HG03460 (cell line): Measurements from ENCODE around the gene VWA5B1.

ENCODE experiments used
- ATAC-seq: cut with Tn5 transposase; IDR thresholded peaks from one replicate; pipeline ENCODE4 v1.9.1; 2021; ENCODE audit not compliant: unreplicated experiment

VWA5B1 gene

GRCh38 chr1:20382711-20383110 is 92.0 kb downstream of the VWA5B1 start:
- ATAC-seq = no peak

DNA sequence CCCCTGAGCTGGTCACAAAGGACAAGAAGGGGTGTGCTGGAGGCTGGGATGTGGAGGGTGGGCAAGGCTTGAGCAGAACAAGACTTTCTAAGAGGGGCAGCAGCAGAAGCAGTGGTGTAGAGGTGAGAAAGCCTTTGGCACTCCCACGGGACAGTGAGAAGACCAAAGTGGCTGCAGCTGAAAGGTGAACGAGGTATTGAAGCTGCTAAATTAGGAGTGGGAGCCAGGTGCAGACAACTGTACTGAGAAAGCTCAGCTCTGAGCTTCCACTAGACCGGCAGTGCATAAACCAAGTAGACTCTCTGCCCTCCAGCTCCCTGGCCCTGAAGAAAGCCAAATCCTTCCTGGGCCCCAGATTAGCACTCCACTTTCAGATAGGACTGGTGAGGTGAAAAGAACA is 93.0 kb downstream of the VWA5B1 start:
- ATAC-seq = no peak

- no peak for ATAC-seq
These were observed 95.0 kb downstream of the VWA5B1 start for GRCh38 chr1:20385630-20386029.

DNA sequence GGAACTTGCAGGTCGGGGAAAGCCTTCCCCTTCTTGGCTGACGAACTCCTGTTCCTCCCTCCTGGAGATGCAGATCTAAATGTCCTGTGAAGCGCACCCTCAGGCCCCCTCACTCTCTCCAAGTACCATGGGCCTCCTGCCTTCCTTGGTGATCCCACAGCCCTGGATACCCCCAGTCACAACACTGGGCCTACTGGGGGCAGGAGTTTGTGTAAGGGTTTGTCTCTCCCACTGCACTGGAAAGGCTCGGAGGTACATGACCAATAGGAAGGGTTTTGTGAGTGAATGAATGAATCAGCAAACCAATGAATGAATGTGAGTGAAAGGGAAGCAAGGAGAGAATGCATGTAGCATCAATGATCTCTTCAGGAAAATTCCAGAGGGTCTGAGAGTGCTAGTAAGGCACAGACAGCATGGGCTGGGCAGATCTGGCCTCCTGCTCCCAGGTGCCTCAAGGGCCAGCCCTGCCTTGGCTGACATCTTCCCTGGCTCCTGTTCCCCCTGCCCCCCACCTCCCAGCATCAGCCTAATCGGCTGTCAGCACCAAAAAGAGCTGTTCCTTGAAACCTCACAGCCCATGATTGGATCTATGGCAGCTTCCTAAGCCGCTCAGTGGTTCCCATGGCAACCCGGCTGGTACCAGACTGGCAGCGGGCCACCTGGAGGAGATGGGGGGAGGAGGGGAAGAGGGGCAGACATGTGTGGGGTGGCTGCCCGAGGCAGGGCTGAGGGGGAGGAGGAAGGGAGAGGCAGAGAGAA is 95.8 kb downstream of the VWA5B1 start:
- ATAC-seq = no peak

DNA sequence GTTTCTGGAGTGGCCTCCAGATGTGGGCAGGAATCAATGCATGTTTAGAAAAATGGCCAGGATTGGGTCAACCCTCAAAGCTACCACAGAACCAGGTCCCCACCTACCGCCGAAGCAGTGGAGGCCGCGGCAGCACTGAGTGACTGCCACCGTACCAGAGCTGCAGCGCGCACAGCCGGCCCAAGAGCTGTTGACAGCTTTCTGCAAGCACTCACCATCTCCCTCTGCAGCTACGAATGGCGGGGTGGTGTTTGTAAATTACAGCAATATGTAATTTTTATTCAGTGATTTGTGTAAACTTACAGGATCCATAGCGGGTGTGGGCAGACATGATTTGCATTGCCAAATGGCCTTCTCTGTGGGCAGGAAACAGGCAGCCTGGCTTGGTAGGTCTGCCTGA is 98.9 kb downstream of the VWA5B1 start:
- ATAC-seq = no peak

DNA sequence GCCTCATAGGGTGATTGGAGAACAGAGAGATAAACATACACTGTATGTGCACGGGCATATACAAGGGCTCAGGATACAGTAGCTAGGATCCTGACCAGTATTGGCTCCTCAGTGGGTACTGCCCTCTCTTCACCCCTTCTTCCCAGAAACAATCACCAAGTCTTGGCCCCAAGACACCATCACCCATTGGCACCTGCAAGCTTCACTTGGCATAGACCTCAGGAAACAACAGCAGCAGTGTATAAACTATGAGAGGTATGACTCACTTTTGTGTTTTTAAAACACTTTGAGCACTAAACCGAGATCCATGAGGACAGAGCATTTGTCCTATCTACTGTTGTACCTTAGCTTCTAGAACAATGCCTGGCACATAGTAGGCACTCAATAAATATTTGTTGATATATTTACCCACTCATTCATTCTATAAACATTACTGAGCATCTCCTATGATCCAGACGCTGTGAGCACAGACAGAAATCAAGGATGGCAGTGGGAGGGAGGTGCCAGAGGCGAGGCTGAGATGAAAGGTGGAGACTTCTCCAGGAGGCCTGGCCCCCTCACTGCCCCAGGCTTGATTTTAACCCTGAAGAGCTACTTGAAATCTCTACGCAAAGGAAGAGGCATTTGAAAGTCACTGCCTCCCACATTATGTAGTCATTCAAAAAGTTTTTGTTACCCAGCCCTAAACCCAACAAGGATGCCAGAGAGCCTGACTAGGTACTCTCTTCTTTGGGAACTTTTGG is 100.1 kb downstream of the VWA5B1 start:
- no peak for ATAC-seq

- ATAC-seq = no peak
These were observed 104.6 kb downstream of the VWA5B1 start for GRCh38 chr1:20395255-20395654.

DNA sequence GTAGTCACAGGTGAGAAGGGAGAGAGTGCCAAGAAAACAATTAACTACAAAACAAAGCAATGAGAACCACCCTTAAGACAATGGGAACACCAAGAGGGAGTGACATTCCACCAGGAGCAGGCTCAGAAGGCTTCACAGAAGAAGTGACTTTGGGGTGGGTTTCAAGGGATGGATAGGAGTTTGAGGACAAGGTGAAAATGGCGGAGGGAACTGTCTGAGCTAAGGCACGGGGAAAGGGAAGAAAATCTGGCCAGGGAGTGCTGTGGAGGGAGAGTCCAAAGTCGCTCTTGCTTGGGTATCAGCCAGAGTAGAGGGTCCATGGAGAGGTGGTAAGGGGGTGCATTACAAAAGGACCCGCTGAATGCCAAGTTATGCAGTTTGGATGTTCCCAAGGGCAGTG is 108.1 kb downstream of the VWA5B1 start:
- ATAC-seq = no peak

DNA sequence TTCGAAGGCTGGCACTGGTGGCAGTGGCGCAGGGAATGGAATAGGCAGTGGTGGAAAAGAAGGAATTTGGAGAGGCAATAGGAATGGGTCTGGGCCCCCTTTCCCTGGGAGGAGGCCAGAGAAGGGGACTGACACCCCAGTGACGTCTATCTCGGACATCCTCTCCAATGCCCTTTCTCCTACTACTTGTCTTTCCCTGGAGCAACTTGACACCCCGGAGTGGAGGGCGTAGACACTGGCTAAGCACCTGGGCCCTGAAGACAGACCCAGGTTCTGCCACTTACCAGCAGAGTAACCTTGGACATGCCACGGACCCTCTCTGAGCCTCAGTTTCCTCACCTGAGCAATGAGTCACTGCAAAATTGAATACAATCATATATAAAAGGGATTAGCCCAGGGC is 108.5 kb downstream of the VWA5B1 start:
- no peak for ATAC-seq

DNA sequence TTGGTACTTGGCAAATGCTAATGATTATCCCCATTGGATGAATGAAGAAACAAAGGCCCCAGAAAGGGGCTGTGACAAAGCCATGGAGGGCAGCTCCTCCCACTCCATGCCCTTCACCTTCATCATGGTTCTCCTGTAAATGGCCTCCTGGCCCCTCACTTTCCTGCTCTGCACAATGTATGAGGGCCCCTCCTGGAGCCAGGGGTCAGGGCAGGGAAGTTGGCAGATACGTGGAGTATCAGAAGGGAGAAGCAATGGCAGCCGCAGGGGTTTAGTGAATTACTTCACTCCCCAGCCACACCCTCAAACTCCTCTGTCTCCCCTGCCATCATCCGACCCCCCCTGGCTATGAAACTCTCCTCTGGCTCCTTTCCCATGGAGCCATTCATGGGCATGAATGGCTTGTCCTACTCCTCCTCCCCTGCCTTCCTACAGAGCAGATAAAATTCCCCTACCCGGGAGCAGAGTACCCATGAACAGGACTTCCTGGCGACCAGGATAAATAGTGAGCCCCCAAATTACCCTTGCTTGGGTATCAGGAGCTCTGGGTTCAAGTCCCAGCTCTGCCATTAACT is 109.0 kb downstream of the VWA5B1 start:
- ATAC-seq = no peak

- no peak for ATAC-seq
These were observed 109.9 kb downstream of the VWA5B1 start for GRCh38 chr1:20400341-20401177.

GRCh38 chr1:20401405-20402010 is 110.8 kb downstream of the VWA5B1 start:
- ATAC-seq = no peak

DNA sequence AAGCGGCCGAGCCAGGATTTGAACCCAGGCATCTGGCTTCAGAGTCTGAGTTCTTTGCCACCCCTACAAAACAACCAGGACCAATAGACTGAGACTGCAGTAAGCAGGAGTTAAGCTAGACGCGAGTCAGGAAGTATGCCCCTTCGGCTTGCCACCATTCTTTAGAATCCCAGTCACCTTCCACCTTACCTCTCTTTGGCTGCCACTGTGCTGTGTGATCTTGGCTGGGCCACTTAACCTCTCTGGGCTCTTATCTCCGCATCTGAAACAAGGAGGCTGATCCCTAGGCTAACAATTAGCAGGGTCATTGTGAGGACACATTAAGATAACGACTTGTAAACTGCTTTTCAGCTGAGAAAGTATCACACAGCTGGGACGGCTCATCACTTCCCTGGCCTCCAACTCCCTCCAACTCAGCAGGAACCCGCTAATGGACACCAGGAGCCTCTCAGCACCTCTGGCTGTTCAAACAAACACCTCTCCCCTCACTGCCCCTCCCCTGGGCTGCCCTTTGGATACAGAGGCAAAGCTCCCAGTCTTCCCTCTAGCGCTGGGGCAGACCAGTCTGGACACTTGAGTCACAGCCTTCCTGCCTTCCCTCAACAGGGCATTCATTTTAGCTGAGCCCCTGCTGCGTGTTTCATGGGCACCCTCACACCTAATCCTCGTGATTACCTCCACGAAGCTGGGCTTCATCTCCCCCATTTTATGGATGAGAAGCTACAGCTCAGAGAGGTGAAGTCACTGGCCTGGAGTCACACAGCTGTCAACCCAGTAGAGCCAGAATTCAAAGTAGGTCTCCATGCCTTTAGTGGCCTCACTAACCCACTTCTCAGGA is 112.1 kb downstream of the VWA5B1 start:
- ATAC-seq = no peak

GRCh38 chr1:20403423-20404145 is 112.9 kb downstream of the VWA5B1 start:
- ATAC-seq = no peak

GRCh38 chr1:20404466-20404865 is 113.8 kb downstream of the VWA5B1 start:
- no peak for ATAC-seq
